NCI-H2227 (cell line): ENCODE measurements around the gene DNM3.

Source experiments
- DNase-seq: peaks from one replicate; lab custom pipeline; 2025; ENCODE audit not compliant: unreplicated experiment; lab: John Stamatoyannopoulos, UW

Gene DNM3

DNA sequence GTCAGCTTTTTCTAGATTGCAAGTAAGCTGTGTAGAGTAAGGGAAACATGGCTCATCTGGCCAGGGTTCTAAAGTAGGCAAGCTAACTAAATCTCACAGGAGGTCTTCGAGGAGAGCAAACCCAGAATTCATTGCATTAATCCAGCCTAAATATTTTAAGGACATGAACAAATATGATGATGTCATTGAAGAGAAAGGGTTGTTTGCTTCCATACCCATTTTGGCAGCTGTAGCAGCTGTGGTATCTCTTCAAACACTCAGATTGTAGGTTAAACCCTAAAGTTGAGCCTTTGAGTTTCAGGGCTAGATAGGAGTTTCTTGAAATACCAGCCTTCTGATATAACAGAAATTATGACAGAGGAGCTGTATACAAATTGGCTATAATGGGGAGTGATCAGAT lies 378.7 kb downstream of the DNM3 start:
- no peak for DNase-seq

- DNase-seq = no peak
Observed at GRCh38 chr1:172220376-172220775, 379.1 kb downstream of the DNM3 start.

DNA sequence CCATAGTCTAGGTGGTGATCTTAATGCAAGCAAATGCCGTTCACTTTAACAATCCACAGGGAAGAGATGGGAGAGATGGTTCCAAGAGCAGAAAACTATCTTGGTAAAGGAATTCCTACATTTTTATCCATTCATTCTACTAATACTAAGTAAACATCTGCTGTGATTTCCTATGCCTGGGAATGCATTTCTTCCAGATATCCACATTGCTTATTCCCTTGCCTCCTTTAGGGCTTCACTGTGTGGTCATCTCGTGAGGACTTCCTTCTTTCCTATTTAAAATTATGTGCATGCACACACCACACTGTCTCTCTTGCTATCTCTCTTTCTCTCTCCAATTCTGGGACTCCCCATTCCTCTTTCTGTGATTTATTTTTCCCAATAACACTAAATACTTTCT lies 380.1 kb downstream of the DNM3 start:
- no peak for DNase-seq

- no peak for DNase-seq
Observed at GRCh38 chr1:172224871-172225270, 383.6 kb downstream of the DNM3 start.

GRCh38 chr1:172229942-172230341 lies 388.6 kb downstream of the DNM3 start:
- DNase-seq = no peak

- no peak for DNase-seq
Observed at GRCh38 chr1:172230526-172230925, 389.2 kb downstream of the DNM3 start.

DNA sequence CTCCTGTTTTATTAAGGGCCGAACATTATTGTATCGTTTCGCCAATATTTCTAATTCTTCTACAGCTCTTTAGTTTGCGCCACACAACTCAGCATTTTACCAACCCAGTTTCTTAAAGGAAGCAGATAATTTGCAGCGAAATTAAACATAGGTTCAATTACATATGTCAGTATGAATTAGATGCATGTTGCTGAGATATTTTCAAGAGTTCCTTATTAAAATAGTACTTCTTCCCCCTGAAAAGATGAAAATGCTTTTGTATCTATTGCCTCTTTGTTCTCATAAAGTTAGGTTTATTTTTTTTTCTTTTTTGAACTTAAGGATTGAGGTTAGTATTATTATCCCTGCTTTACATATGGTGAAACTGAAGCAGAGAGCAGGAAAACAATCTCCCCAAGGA lies 395.7 kb downstream of the DNM3 start:
- DNase-seq = no peak

- no peak for DNase-seq
Observed at GRCh38 chr1:172238158-172238557, 396.9 kb downstream of the DNM3 start.

DNA sequence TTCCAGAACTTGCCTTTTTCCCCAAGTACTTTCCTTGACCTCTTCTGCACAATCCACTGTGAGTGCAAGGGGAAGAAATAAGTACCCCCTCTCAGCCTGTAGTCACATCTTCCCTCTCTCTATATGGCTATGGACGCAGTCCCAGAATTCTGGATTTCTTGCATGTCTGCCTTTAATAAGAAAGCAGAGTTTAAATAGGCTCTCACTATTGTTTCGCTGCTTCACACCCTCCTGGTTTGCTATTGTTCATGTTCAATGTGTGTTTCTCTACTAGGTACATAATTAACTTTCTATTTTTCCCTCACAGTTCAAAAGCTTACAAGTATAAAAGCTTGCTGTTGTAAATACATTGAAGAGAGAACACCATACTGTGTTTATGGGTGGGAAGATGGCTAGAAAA lies 397.7 kb downstream of the DNM3 start:
- peak; percentile 4 for DNase-seq

GRCh38 chr1:172239901-172240300 lies 398.6 kb downstream of the DNM3 start:
- peak; percentile 27 for DNase-seq

DNA sequence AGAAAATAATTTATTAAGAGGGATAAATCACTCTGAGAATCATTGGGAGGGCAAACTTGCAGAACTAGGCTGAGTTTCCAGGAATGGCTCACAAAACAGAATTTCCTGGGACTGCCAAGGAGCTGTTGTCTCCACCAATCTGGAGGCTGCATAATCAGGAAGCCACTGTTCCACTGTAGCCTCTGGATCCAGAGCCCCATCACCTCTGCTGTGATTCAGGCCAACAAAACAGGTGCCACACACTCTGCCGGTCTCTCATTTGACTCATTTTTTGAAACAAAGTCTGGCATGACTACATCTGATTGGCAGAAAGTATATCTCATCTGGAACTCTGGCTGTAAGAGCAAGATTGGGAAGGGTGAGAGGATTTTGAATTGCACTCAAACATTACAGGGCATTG lies 400.2 kb downstream of the DNM3 start:
- DNase-seq = no peak

DNA sequence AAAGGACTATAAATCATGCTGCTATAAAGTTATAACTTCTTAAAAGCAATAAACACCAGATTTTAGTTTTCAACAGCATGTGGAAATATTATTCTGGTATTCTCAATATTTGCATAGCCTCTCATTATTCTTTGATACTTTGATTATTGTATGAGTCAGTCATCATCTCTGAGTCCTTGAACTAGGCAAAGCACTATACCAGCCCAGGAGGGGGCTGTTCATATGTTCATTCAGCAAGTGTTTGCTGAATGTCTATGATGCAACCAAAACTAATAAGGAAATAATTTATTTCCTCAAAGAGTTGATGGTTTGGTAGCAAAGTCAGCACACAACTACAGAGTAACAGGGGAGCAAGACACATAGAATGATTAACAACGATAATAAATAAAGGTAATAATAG lies 403.6 kb downstream of the DNM3 start:
- no peak for DNase-seq

- no peak for DNase-seq
Observed at GRCh38 chr1:172245788-172246187, 404.5 kb downstream of the DNM3 start.

DNA sequence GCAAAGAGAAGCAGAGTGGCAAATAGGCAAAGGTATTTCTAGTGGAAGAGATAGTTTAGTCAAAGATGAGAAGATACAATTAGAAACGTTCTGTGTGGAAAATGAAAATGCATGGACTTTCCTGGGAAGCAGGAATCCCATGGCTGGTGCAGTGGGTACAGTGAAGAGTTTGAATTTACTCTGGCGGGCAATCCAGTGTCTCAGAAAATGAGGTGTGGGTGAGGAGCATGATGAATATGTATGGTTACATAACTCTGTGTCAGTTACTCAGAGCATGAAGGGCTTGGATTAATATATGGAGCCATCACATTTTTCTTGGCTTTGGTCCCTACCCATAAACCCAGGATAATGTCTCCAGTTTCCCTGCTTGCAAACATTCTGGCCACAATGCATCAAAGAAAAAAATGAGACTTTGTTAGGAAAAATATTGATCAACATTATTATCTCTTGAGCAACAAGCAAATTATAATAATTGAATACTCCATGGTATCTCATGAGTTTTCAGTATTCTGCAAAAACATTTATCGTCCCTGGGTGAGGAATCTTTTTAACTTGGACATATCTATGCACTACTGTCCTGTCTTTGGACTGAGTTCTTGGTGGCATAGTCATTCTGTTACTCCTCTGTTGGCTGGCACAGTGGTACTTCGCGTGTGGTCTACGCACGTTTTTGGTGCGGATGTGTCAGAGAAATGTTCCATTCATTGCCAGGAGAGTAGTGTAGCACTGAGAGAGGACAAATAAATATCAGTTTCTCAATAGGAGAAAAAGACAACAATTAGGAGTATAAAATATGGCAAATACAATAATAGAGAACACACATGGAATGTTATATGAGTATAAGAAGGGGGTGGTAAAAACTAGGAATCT lies 405.5 kb downstream of the DNM3 start:
- no peak for DNase-seq

GRCh38 chr1:172251486-172251885 lies 410.2 kb downstream of the DNM3 start:
- DNase-seq = no peak

DNA sequence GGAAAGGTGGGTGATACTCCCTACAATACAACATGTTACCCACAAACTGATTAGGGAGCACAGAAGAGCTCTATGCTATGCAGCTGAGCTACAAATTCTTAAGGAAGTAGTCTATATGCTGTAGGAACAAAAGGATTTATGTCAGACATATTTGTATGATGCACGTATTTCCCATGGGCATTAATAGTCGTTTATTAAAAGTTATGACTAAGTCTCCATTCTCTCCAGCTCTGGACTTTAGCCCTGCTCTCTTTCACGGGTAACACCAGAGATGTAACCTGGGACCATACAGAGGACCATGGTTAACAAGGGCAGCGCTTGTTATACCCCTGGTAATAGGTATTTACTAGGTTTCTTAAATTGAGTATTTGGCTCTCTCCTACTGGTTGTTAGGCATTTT lies 411.0 kb downstream of the DNM3 start:
- DNase-seq = no peak

GRCh38 chr1:172252958-172253357 lies 411.7 kb downstream of the DNM3 start:
- no peak for DNase-seq

- DNase-seq = no peak
Observed at GRCh38 chr1:172254521-172255222, 413.4 kb downstream of the DNM3 start.

DNA sequence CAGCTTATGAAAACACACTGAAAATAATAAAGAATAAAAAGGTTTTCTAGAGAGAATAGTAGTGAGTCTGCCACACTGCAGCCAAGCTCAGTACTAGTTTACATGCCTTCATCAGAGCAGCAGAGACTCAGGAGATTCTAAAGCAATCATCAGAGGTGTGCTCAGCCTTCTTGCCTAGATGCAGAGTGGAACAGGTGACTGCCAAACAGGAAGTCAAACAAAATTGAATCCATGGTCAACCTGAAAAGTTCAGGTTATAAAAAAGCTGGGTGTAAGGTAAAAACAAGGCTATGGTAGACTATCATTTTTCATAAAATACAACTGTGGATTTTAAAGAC lies 413.9 kb downstream of the DNM3 start:
- DNase-seq = no peak

- no peak for DNase-seq
Observed at GRCh38 chr1:172265905-172266304, 424.6 kb downstream of the DNM3 start.

- no peak for DNase-seq
Observed at GRCh38 chr1:172266528-172267174, 425.4 kb downstream of the DNM3 start.

DNA sequence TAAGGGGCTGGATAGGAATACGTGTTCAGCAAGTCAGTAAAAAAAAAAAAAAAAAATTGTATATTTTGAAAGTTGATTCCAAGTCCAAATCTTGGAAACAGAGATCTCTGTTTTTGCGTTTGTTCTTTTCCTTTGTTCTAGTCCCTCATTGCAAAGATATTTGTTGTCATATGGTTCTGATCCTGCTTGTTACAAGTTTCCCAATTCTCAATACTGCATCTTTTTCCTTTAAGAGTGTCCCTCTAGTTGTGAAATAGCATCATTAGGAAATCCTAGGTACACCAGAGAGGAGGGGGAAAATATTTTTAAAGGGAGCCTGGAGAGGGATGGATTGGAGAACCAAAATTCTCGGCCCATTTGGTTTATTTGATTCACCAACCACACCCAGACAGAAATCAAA lies 426.9 kb downstream of the DNM3 start:
- DNase-seq = no peak
